ENCODE measurements around the gene SAMHD1.

GRCh38 chr20:36936341-36936740 is 15.2 kb downstream of the SAMHD1 start:
- TF ChIP-seq CTCF (IDR thresholded peaks at IDR 0.05) (no peak), ZFX (IDR thresholded peaks at IDR 0.05; ENCODE audit: borderline replicate concordance) (no peak)
